CD4-positive, alpha-beta T cell treated with Interleukin-4 for 1 hour (primary cell): ENCODE results near the gene ACBD5.
"Not testable (repeated sequence)": the region's sequence is repeated elsewhere in the genome, so short reads cannot be mapped to it uniquely, and the experiment has no call there.

Source experiments
- DNase-seq, 2 donors: peaks; one replicate each; pipeline ENCODE4 v3.0.0-alpha.2; 2020 to 2022

ACBD5 gene

DNA sequence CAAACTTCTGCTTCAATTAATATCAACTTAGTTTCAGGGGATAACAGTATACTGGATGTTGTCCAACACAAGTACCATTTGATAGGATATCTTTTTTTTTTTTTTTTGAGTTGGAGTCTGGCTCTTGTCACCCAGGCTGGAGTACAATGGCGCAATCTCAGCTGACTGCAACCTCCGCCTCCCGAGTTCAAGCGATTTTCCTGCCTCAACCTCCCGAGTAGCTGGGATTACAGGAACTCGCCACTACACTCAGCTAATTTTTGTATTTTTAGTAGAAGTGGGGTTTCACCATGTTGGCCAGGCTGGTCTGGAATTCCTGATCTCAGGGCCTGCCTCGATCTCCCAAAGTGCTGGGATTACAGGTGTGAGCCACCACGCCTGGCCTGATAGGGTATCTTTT, 3.1 kb downstream of the ACBD5 start:
- DNase-seq = not testable (repeated sequence)

DNA sequence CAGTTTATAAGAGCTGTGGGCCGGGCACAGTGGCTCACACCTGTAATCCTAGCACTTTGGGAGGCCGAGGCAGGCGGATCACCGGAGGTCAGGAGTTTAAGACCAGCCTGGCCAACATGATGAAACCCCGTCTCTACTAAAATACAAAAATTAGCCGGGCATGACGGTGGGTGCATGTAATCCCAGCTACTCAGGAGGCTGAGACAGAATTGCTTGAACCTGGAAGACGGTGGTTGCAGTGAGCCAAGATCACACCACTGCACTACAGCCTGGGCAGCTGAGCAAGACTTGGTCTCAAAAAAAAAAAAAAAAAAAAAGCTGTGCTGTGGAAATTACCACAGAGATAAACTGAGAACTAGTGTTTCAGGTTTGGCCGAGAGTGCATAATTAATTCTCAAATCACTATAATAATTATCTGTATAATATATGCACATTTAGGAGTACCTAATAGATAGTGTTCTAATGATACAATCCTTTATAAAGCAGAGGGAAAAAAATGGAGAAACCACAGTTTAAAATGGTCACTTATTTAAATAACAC, 3.9 kb downstream of the ACBD5 start:
- not testable (repeated sequence) for DNase-seq

DNA sequence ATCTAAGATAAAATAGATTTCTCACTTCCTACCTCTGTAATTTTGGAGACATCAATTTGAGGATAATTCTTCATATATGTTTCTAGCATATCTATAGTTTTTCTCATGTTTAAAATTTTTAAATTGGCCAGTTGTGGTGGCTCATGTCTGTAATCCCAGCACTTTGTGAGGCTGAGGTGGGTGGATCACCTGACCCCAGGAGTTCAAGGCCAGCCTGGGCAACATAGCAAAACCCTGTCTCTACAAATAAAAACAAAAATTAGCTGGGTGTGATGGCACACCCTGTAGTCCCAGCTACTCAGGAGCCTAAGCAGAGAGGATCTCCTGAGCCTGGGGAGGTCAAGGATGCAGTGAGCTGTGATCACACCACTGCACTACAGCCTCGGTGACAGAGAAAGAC, 4.9 kb downstream of the ACBD5 start:
- DNase-seq = no peak

DNA sequence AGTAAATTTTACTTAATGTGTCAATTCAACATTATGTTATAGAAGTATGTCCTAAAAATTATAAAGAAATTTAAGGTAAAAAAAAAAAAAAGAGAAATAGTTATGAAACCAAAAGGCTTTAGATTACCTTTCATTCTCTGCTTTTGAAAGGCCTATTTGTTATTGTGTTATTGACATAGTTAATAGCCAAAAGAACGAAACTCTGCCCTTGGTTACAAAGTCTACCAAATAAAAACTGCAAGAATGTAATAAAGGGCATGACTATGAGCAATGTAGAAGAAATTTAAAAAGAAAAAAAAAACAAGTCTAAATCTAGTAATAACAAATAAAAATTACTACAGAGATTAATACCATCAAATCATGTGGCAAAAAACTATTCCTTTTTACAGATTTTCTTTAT, 10.6 kb downstream of the ACBD5 start:
- DNase-seq = no peak

DNA sequence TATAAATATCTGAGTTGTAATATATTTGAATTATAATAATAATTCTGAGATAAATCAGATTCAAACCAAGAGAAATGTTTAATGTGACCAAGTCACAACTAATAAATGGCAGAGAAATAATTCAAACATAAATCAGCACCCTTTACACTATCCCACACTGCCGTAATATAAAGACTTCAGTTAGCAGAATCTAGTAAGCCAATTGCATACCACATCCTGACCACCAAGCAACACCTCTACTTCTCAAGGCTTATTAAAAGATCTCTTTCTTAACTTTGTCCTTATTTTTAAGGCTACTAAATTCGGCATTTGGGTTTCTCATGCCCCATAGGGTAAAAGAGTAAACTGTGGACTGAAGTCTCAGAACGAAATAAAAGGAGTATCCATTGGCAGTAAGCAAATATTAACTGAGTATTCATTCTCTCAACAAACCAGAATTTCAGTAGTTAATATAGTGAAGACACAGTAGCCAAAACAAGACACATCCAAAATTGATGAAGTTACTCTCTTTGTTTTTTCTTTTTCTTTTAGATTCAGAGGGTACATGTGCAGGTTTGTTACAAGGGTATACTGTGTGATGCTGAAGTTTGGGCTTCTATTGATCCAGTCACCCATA, 14.8 kb downstream of the ACBD5 start:
- peak in 1 of 2 donors; percentile 51 for DNase-seq

DNA sequence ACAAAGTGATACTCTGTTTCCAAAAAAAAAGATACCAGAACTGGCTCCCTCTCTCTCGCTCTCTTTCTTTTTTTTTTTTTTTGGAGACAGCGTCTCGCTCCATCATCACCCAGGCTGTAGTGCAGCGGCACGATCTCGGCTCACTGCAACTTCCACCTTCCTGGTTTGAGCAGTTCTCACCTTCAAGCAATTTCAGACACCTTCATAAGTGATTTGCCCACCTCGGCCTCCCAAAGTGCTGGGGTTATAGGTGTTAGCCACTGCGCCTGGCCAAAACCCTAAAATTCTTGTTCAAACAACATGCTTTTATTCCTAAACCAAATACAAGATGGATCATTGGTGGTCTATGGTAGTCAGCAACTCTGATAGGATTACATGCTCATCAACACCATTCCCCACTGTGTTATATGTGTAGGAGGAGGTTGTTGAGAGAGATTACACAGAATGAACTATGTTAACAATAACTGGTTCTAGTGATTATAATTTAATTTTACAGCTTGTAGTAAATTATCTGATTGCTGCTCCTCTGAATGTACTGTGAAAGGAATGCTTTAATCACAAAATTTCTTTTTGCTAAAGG, 15.5 kb downstream of the ACBD5 start:
- peak; percentile 36 to 54 for DNase-seq

DNA sequence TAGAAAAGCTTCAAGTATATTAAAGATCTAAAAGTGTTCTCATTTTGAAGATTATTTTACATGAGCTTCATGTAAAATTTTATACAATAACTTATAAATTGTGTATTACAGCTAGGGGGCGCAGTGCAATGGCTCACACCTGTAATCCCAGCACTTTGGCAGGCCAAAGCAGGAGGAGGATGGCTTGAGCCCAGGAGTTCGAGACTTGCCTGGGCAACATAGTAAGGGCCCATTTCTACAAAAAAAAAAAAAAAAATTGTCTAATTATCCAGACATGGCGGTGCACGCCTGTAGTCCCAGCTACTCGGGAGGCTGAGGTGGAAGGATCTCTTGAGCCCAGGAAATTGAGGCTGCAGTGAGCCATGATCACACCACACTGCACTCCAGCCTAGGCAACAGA, 16.6 kb downstream of the ACBD5 start:
- DNase-seq = peak; percentile 41 to 65

DNA sequence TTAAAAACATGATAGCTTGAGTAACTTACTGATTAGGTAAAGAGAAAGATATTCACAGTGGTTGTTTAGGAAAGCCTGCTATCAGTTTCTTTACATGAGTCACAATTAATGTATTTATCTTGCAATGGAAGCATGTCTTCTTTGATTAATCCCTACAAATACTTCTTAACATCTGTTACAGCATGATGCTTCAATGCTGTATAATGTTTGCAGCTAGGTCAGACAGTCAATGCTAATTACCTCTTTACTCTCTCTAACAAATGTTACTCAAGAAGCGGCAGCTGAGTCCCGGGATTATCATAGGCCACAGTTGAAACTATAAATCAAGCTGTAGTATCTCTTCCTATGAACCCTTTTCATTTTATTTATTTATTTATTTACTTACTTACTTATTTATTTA, 33.2 kb downstream of the ACBD5 start:
- DNase-seq = no peak

DNA sequence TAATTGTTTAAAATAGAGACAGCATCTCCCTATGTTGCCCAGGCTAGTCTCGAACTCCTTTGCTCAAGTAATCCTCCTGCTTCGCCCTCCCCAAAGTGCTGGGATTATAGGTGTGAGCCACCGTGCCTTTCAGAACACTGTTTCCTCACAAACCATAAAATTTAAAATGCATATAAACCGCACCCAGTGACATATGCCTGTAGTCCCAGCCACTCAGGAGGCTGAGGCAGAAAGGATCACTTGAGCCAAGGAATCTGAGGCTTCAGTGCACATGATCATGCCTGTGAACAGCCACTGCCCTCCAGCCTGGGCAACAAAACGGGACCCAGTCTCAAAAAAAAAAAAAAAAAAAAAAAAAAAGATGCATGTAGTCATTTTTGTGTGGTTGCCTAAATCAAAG, 36.8 kb downstream of the ACBD5 start:
- DNase-seq = no peak

DNA sequence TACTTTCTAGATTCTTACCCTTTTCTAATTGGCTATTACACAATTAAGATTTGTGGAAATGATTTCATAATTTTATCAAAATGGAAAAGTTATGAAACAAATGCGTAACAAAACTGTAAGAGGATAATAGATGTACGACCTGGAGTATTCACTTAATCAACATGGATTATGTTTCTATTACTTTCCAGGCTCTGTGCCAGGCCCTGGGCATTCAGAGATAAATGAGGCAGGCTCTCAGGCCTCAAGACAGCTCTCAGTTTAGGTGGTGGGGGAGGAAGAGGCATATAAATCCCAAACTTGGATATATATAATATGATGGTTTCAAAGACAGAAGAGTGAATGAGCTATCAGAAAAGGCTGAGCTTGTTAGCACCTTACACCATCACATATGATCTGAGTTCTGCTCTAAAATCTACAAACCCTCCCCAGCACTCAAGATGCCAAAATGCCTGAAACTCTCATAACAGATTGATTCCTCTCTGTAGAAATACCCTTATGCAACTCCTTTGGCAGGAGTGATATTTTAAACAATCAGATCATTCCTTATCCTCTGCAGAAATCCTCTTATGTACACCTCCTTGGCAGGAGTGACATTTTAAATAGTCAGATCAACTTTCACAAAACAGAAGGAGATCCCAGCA, 42.5 kb downstream of the ACBD5 start:
- no peak for DNase-seq

DNA sequence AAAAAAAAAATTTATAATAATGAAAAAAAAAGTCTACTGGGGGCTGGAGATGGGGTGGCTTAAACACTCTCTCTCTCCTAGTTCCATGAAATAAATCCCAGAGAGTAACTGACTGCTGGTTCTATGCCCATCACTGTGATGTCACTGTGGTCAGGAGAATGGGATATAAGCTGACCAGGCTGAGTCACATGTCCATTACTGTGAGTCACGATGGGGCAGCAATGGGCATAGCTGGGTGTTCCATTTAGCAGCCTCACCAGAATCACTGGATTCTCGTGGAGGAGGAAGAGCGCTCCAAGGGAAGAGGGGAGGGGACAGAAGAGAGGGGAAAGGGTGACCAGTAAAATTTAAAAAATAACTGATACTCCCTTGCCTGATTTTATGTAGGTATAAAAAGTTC, 48.3 kb downstream of the ACBD5 start:
- DNase-seq = no peak

DNA sequence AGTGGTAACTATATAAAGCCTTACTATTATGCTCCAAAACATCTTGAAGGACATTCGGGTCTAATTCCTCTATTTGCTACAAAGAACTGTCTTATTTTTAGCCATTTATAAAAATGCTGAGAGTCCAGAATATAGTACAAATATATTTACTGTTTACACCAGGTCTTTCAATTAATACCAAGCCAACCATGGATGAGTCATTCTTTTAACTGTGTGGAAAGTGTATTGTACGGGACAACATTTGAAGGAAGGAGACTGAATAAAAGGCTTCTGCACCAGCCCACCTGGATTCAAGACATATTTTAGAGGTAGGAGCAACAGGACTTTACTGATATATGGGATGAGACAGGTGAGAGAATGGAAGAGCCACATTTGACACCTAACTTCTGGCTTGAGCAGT, 50.1 kb downstream of the ACBD5 start:
- no peak for DNase-seq

DNA sequence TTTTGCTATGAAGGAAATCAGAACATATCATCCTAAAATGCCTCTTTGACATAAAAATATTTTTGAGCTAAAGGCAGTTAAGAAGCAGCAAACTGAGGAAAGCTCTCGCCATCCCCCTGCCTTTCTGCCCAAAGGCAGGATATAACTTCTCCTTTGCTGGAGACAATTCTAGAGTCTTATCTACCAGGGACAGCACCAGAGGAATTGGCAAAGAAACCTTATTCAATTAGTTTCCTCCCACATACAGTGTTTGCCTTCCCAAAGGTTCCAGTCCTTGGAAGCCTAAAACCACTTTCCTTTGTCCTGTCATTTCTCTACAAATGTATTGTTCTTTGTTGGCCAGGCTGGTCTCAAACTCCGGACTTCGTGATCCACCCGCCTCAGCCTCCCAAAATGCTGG, 51.7 kb downstream of the ACBD5 start:
- no peak for DNase-seq

DNA sequence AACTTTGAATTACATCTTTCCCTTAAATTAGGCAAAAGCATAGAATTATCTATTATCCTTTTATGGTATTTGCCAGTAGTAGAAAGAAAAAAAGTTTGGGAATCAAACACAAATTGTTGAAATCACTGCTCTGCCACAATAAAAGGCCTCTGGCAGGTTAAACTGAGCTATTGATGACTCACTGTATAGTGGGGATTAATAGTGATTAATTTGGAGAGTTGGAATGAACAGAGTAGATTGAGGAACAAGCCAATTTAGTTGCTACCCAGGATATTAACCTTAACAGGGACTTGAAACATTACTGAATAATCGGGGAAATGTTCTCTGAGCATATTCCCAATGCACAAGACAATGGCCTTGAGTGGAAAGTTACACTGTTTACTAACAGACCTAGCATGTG, 52.3 kb downstream of the ACBD5 start:
- DNase-seq = no peak

DNA sequence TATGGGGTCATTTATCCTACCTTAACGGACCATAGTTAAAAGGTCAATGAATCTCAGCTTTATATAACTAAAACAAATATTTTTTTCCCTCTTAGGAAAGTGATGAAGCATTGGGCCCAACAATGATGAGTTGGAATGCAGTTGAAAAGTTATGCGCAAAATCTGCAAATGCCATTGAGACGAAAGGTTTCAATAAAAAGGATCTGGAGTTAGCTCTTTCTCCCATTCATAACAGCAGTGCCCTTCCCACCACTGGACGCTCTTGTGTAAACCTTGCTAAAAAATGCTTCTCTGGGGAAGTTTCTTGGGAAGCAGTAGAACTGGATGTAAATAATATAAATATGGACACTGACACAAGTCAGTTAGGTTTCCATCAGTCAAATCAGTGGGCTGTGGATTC, 70.7 kb downstream of the ACBD5 start:
- DNase-seq = no peak

DNA sequence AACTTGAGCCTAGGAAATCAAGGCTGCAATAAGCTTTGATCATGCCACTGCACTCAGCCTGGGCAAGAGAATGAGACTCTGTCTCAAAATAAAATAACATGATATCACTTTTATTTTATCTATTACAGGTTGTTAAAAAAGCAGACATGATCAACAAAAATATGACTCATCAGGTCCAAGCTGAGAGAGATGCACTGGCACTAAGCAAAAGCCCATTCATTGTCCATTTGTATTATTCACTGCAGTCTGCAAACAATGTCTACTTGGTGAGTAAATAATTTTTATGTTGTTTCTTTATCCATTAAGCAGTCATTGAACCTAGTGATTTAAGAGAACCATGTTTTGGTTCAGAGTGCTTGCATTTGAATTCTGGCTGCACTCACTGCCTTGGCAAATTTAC, 82.2 kb downstream of the ACBD5 start:
- no peak for DNase-seq

DNA sequence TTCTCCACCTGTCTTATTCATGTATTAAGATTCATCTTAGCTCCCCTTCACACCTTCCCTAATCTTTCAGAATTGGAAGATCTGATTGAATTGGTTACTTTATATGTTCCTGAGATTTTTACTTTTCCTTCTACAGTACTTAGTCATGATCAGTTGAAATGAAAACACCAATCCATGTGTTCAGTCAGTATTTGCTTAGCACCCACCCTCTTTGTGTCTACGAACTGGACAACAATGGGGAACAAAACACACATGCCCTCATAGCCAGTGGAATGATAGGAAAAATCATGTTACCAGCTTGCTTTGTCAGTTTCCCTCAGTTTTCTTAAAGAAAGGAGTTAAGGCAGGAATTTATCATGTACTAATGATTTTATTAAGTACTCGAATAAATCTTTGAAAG, 83.4 kb downstream of the ACBD5 start:
- no peak for DNase-seq

DNA sequence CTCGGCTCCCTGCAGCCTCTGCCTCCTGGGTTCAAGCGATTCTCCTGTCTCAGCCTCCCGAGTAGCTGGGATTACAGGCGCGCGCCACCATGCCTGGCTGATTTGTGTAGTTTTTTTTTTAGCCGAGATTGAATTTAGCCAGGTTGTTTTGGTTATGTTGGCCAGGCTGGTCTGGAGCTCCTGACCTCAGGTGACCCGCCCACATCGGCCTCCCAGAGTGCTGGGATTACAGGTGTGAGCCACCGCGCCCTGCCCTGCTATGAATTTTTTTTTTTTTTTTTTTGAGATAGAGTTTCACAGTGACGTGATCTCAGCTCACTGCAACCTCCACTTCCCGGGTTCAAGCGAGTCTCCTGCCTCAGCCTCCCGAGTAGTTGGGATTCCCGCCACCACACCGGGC, 84.0 kb downstream of the ACBD5 start:
- DNase-seq = not testable (repeated sequence)

DNA sequence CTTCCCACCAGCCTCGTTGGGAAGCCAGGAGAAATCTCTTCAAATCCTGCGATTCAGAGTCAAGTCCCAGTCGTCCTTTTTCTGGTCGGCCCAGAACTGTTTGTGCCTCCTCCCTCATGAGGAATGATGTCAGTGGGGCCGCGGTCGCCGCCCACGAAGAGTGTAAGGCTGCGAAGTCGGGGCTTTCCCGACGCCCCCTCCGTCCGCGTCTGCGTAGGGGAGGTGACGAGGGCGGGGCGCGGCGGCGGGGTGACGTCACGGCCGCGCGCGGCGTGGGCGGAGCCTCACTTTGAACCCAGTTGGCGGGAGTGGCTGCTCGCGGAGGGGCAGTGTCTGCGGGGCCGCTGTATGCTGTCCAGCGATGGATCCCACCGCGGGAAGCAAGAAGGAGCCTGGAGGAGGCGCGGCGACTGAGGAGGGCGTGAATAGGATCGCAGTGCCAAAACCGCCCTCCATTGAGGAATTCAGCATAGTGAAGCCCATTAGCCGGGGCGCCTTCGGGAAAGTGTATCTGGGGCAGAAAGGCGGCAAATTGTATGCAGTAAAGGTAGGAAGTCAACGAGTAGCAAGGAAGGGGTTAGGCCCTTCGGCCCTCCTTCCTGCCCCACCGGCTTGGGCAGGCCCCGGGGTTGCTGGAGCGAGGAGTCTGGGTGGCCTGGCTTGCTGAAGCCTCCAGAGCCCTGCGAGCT, 85.4 kb downstream of the ACBD5 start, which contains the start of gene MASTL:
MASTL (plus strand) TSS at position 287 of the 689 bp plus-strand sequence; CDS start at position 362, 75 bp downstream.
- peak; percentile 97 for DNase-seq

DNA sequence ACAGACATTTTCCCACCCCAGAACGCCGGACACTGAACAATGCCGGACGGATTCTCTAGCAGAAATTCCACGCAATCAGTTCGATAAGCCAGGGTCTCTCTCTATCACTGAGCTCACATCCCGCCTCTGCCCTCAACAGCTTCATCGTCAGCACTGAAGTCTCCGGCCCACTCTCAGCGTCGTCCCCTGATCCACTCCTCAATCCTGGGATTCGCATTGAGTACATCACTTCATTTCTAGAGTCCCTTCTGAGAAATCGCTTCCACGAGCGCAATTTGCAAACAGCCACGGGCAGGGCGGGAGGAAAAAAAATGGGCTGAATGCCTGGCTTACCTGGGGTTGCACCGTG, 86.8 kb downstream of the ACBD5 start:
- DNase-seq = no peak

DNA sequence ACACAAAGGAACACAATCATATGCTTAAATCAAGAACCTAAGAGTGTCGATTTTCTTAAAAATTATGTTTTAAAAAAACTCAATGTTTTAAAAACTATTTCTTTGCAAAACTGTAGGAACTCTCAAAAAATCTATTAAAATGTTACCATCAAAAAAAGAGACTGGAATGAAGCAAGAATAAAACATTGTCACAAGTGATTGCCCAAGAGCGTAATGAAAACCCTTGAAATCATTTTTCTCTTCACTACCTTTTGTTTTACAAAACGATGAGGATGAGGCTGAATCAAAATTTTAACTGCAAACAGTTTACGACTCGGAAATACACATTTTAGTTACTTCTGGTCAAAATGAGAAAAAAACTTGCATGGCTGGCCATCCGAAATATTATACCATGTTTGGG, 87.3 kb downstream of the ACBD5 start:
- DNase-seq = no peak

DNA sequence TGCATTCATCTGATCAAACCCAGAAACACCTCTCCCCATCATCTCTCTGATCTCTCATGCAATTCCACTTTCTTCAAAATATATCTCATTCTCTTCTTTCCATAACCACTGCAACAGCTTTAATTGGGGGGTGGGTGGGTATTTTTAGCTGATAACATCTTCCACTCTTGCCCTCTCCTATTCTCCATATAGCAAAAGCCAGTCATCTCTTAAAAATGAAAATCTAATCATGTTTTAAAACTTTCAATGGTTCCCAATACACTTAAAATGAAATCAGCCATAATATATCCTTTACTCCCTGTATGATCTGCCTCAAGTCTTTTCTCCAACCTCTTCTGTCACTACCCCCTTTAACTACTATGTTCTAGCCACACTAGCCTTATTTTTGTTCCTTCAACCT, 87.9 kb downstream of the ACBD5 start:
- DNase-seq = no peak

DNA sequence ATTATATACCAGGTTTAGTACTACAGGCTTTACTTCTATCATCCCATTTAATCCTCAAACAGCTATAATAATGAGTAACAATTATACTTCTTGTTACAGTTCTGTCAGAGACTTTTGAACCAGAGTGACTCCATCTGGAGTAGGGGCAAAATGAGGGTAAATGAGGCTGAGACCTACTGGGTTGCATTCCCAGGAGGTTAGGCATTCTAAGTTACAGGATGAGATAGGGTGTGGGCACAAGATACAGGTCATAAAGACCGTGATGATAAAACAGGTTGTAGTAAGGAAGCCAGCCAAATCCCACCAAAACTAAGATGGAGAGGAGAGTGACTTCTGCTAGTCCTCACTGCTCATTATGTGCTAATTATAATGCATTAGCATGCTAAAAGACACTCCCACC, 90.3 kb downstream of the ACBD5 start:
- no peak for DNase-seq

DNA sequence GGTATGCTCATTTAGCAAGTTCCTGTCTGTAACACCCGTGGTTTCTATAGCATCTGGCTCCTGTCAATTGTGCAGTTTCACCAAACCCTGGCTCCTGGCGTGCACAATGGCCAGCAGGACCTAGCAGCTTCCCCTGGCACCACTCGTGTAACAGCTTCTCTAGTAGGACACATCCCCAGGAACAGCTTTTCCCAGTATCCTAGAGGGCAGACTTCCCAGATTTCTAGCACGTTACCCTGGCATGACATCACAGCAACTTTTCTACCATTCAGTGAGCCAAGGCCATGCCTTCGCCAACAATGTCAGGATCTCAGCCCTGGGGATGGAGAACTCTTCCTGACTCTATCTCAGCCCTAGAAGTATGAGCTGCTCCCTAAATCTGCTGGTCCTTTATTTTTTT, 92.9 kb downstream of the ACBD5 start:
- DNase-seq = no peak
